ENCODE data around the gene CHMP4B.

The CHMP4B gene

GRCh38 chr20:33851842-33852466 is 40.8 kb downstream of the CHMP4B start:
- DNase-seq (ENCODE audit: low spot score), result no peak
- in situ Hi-C loops (cut with MboI; ENCODE audit: low sequenced_read_pairs, unreplicated experiment), result no loop called here
- TF ChIP-seq CTCF (IDR thresholded peaks at IDR 0.05; ENCODE audit: borderline replicate concordance, control extremely low read depth, extremely low read depth, insufficient read depth, missing control alignments), result no peak

- DNase-seq (ENCODE audit: low spot score), result no peak
- in situ Hi-C loops (cut with MboI; ENCODE audit: low sequenced_read_pairs, unreplicated experiment), result no loop called here
- TF ChIP-seq CTCF (IDR thresholded peaks at IDR 0.05; ENCODE audit: borderline replicate concordance, control extremely low read depth, extremely low read depth, insufficient read depth, missing control alignments), result no peak
Observed at GRCh38 chr20:33852626-33853506, 41.7 kb downstream of the CHMP4B start.

GRCh38 chr20:33853507-33853813 is 42.3 kb downstream of the CHMP4B start:
- TF ChIP-seq CTCF (IDR thresholded peaks at IDR 0.05; ENCODE audit: borderline replicate concordance, control extremely low read depth, extremely low read depth, insufficient read depth, missing control alignments), result no peak
- DNase-seq (ENCODE audit: low spot score), result no peak
- in situ Hi-C loops (cut with MboI; ENCODE audit: low sequenced_read_pairs, unreplicated experiment), result no loop called here

- no peak for DNase-seq (ENCODE audit: low spot score)
- in situ Hi-C loops (cut with MboI; ENCODE audit: low sequenced_read_pairs, unreplicated experiment), result no loop called here
- no peak for TF ChIP-seq CTCF (IDR thresholded peaks at IDR 0.05; ENCODE audit: borderline replicate concordance, control extremely low read depth, extremely low read depth, insufficient read depth, missing control alignments)
Observed at GRCh38 chr20:33857722-33858563, 46.8 kb downstream of the CHMP4B start.

GRCh38 chr20:33858666-33859065 is 47.5 kb downstream of the CHMP4B start:
- TF ChIP-seq CTCF (IDR thresholded peaks at IDR 0.05; ENCODE audit: borderline replicate concordance, control extremely low read depth, extremely low read depth, insufficient read depth, missing control alignments), result no peak
- in situ Hi-C loops (cut with MboI; ENCODE audit: low sequenced_read_pairs, unreplicated experiment), result no loop called here
- no peak for DNase-seq (ENCODE audit: low spot score)

- no peak for TF ChIP-seq CTCF (IDR thresholded peaks at IDR 0.05; ENCODE audit: borderline replicate concordance, control extremely low read depth, extremely low read depth, insufficient read depth, missing control alignments)
- in situ Hi-C loops (cut with MboI; ENCODE audit: low sequenced_read_pairs, unreplicated experiment), result no loop called here
- no peak for DNase-seq (ENCODE audit: low spot score)
Observed at GRCh38 chr20:33859157-33859695, 48.1 kb downstream of the CHMP4B start.
